Body of pancreas (tissue), 4 donors: ENCODE results near the gene STAT2. TPM values are rescaled to one million over a fixed set of nuclear protein-coding genes. Genes with fewer than 3 reads are reported as not detected.
A peak's percentile ranks its signal among the peaks of the same experiment; 100 is the strongest.
"Not testable (repeated sequence)": the region's sequence is repeated elsewhere in the genome, so short reads cannot be mapped to it uniquely, and the experiment has no call there.

Experiments used
- ATAC-seq: fragments of 150-250 bp; one replicate; pipeline ENCODE4 v1.9.1; 2016
- DNase-seq, 4 donors: peaks; one replicate each; pipeline ENCODE4 v3.0.0-alpha.2; 2019
- H3K27ac ChIP-seq, 4 donors: fragments of 200-600 bp; sonication (generic); 1 replicate in 3 of 4; 2 replicates in 1 of 4; pipeline versions ENCODE4 v1.5.1 to v1.6.1; 2016 to 2019; ENCODE audit warnings: mild to moderate bottlenecking in 1 of 4, mixed read lengths in 1 of 4, moderate library complexity in 1 of 4
- H3K27me3 ChIP-seq, 2 donors: fragments of 200-600 bp; sonication (generic); one replicate each; pipeline ENCODE4 v1.6.0; 2016; ENCODE audit warnings: mild to moderate bottlenecking in 1 of 2
- H3K36me3 ChIP-seq, 2 donors: fragments of 200-600 bp; sonication (generic); replicated peaks in 1 of 2; 2 replicates each; pipeline ENCODE4 v1.5.1; 2016; ENCODE audit warnings: low read depth in 2 of 2; ENCODE audit not compliant: insufficient read depth in 1 of 2
- H3K4me1 ChIP-seq: fragments of 200-600 bp; sonication (generic); one replicate; pipeline ENCODE4 v1.6.0; 2016
- H3K4me3 ChIP-seq, 2 donors: fragments of 200-600 bp; sonication (generic); 1 replicate in 1 of 2; 2 replicates in 1 of 2; pipeline ENCODE4 v1.5.1; 2016 to 2019
- H3K9me3 ChIP-seq, 3 donors: fragments of 200-600 bp; sonication (generic); 1 replicate in 2 of 3; 2 replicates in 1 of 3; pipeline ENCODE4 v1.5.1; 2016
- POLR2A ChIP-seq, 3 donors: fragments of 450-650 bp; IDR thresholded peaks; one replicate each; pipeline ENCODE4 v1.6.1; 2016; ENCODE audit warnings: antibody characterized with exemption in 3 of 3, mild to moderate bottlenecking in 2 of 3
- WGBS, 2 donors: methylation state at CpG; one replicate each; pipeline ENCODE4 v1.1.5; 2017; 5-methylcytosine and 5-hydroxymethylcytosine counted together
- intact Hi-C: fragments of 100-400 bp; cut with DNase I; formaldehyde crosslinking; loops from one replicate; pipeline ENCODE4 v1.15.1; 2023
- total RNA-seq, 2 donors: library from RNA; depleted of rRNA; stranded (reverse); fragments of >200 nt; gene quantifications; one replicate each; pipeline ENCODE4 v1.1.0, GENCODE V29; 2016
- TF ChIP-seq, protein P1 (sequence below), 7 experiments: fragments of 450-650 bp in 4 of 7; fragments of 200-600 bp in 3 of 7; sonication (generic) in 3 of 7; IDR thresholded peaks; one replicate each; pipeline ENCODE4 v1.5.1; 2016 to 2019; ENCODE audit warnings: antibody characterized with exemption in 7 of 7

Gene STAT2
- 100 to 1,000 TPM in 1 of 2 donors, 10 to 100 TPM in 1; 65.4 to 106 TPM for total RNA-seq

DNA sequence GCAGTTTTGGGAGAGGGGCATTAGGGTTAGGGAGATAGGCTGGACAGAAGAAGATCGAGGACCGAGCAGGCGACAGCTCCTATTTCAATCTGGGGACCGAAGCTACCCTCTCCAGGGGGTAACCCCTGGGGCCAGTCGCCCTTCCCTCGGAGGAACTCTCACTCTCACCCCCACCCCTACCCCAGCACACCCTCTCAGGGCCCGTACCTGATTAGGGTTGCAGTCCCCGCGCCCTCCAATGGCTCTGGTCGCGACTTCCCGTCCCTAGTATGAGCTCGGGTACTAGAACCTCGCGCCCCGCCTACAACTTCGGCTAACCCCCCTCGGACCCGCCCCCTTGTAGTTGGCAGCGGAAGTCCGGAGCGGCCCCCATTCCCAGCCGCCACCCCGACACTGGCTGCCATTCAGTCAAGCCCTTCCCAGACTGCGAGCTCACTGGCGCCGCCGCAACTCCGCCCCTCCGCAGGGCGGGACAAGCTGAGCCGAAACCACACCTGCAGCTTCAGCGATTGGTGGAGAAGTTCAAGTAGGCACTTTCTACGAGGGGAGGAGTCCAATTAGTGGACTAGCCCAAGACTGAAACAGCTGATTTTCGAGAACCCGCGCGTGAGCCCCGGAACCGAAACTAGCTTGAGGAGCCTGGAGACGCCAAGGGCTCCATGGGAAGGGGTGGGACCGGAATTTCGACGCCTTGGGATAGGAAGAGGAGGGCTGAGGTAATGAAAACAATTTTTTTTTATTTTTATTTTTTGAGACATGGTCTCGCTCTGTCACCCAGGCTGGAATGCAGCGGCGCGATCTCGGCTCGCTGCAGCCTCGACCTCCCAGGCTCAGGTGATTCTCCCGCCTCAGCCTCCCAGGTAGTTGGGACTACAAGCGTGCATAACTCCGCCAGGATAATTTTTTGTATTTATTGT, at the start of gene STAT2:
STAT2 (minus strand) TSS at position 257 of the 917 bp plus-strand sequence. CDS start 3,536 bp downstream, outside the sequence.
- Histone ChIP-seq H3K4me1 (peaks cover 22% of the 10 kb centered on the region), H3K27me3 (no peaks in the 10 kb centered on the region), H3K36me3 (peaks cover 0 to 10% of the 10 kb centered on the region in 2 donors), H3K9me3 (no peaks in the 10 kb centered on the region), H3K4me3 (peak within 1 kb of the TSS; percentile 29 to 72), H3K27ac (peak within 1 kb of the TSS; percentile 87 to 97 (median 92))
- TF ChIP-seq, protein P1, sequence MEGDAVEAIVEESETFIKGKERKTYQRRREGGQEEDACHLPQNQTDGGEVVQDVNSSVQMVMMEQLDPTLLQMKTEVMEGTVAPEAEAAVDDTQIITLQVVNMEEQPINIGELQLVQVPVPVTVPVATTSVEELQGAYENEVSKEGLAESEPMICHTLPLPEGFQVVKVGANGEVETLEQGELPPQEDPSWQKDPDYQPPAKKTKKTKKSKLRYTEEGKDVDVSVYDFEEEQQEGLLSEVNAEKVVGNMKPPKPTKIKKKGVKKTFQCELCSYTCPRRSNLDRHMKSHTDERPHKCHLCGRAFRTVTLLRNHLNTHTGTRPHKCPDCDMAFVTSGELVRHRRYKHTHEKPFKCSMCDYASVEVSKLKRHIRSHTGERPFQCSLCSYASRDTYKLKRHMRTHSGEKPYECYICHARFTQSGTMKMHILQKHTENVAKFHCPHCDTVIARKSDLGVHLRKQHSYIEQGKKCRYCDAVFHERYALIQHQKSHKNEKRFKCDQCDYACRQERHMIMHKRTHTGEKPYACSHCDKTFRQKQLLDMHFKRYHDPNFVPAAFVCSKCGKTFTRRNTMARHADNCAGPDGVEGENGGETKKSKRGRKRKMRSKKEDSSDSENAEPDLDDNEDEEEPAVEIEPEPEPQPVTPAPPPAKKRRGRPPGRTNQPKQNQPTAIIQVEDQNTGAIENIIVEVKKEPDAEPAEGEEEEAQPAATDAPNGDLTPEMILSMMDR (IDR thresholded peaks at IDR 0.05), result peak in 1 of 7 experiments; percentile 3
- peak; percentile 59 to 90 (median 90) for TF ChIP-seq POLR2A (IDR thresholded peaks at IDR 0.05)
- ATAC-seq, result peak; percentile 97
- peak; percentile 98 to 100 (median 98) for DNase-seq
- WGBS, 2 donors, result 0 to 1% methylated on average over 31 to 53 of the region's 54 CpGs
- intact Hi-C loops, result no loop called here

DNA sequence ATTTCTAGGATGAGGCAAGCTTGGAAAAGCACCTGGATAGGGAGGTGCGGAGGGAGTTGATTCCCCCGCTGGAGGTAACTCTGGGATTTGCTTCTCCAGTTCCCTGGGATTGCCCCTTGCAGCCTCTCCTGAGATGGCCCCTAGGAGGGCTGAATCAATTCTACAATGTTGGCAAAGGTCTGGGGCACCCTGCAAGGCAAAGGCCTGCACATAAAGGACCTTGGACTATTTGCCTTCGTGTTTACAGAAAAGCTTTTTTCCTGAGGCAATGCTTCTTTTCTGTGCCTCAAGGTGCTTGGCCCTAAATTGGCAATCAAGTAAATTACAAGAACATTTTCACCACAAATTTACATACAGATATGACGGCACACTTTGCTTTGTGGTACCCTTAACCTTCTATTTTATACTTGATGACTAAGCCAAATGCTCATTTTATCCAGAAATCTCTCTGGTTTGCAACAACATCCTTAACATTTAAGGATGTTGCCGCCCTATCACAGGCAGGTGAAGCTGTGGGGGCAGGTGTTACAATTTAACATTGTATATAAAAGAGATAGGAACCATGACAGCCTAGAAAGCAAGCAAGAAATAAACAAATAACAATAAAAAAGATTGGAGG, 49.0 kb upstream of the STAT2 start:
- no peak for DNase-seq

DNA sequence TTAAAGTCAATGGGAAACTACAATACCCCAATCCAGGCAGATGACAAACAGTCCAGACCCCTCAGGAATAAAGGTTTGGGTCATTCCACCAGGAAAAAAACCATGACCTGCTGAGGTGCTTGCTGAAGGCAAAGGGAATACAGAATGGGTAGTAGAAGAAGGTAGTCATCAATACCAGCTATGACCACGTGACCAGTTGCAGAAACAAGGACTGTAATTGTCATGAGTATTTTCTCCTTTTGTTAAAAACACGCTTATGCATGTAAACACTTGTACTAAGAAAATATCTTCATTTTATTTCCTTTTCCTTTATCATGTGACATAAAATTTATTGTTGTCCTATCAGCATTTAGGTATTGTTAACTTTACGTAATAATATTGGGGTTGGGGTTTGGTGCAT, 44.3 kb upstream of the STAT2 start:
- intact Hi-C loops, H3K4me3 ChIP-seq, H3K9me3 ChIP-seq, DNase-seq, H3K4me1 ChIP-seq, H3K27ac ChIP-seq, H3K27me3 ChIP-seq, H3K36me3 ChIP-seq, ATAC-seq: not testable (repeated sequence)
- 84 to 95% methylated on average over 3 of the region's 3 CpGs for WGBS, 2 donors

More for the DNA sequence above, 49.0 kb upstream of the STAT2 start:
- Histone ChIP-seq H3K27ac (no peak overlapping the region), H3K36me3 (no peaks in the 10 kb centered on the region), H3K4me3 (no peak overlapping the region), H3K4me1 (peaks cover 13% of the 10 kb centered on the region), H3K27me3 (no peaks in the 10 kb centered on the region), H3K9me3 (no peaks in the 10 kb centered on the region)
- no peak for ATAC-seq
- intact Hi-C loops, result no loop called here
- 88 to 92% methylated on average over 5 of the region's 5 CpGs for WGBS, 2 donors
- no peak for TF ChIP-seq POLR2A (IDR thresholded peaks at IDR 0.05)
- TF ChIP-seq, protein P1 (IDR thresholded peaks at IDR 0.05), result no peak

DNA sequence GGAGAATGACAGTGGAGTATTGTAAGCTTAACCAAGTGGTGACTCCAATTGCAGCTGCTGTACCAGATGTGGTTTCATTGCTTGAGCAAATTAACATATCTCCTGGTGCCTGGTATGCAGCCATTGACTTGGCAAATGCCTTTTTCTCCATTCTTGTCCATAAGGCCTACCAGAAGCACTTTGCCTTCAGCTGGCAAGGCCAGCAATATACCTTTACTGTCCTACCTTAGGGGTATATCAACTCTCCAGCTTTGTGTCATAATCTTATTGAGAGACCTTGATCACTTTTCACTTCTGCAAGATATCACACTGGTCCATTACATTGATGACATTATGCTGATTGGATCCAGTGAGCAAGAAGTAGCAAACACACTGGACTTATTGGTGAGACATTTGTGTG, 41.7 kb upstream of the STAT2 start:
- H3K4me1 ChIP-seq, DNase-seq, H3K4me3 ChIP-seq, H3K9me3 ChIP-seq, H3K27me3 ChIP-seq, ATAC-seq, intact Hi-C loops, H3K27ac ChIP-seq, H3K36me3 ChIP-seq: not testable (repeated sequence)

DNA sequence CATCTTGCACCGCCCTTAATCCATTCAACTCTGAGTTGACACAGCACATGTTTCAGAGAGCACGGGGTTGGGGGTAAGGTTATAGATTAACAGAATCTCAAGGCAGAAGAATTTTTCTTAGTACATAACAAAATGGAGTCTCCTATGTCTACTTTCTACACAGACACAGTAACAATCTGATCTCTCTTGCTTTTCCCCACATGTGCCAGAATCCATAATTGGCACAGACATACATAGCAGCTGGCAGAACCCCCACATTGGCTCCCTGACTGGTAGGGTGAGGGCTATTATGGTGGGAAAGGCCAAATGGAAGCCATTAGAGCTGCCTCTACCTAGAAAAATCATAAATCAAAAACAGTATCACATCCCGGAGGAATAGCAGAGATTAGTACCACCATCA, 41.2 kb upstream of the STAT2 start:
- 14 to 15% methylated on average over 2 of the region's 3 CpGs for WGBS, 2 donors
- H3K27ac ChIP-seq, H3K4me1 ChIP-seq, H3K36me3 ChIP-seq, H3K27me3 ChIP-seq, intact Hi-C loops, H3K9me3 ChIP-seq, DNase-seq, H3K4me3 ChIP-seq, ATAC-seq: not testable (repeated sequence)

DNA sequence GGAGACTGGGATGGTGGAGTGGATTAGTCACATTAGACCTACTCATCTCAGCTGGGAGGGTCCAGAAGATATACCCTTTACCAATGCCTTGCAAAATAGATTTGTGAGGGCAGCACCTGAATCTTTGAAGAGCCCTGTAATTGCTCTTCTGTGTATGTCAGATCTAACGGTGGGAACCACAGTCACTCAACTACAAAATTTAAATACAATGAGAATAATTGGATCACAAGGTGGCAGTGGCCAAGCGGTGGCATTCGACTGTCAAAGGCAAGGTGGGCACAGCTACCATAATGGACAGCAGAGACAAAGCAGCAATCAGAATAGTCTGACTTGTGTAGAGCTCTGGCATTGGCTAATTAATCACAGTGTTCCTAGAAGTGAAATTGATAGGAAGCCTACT, 39.6 kb upstream of the STAT2 start:
- H3K27me3 ChIP-seq, H3K4me3 ChIP-seq, H3K9me3 ChIP-seq, intact Hi-C loops, DNase-seq, H3K36me3 ChIP-seq, H3K27ac ChIP-seq, ATAC-seq, H3K4me1 ChIP-seq: not testable (repeated sequence)
- WGBS, 2 donors, result 85 to 95% methylated on average over 3 of the region's 3 CpGs
